22Rv1 (cell line): Measurements from ENCODE around the gene VWF.

Experiments
- H3K27ac ChIP-seq: fragments of 450-650 bp; 2 replicates; pipeline ENCODE4 v1.5.1; 2017
- ZFX ChIP-seq: fragments of 450-650 bp; IDR thresholded peaks from 2 replicates; pipeline ENCODE4 v1.6.1; 2017; ENCODE audit warnings: antibody characterized with exemption, borderline replicate concordance
- TF ChIP-seq, protein P1 (sequence below): fragments of 450-650 bp; IDR thresholded peaks from 2 replicates; pipeline ENCODE4 v1.5.1; 2017; ENCODE audit warnings: mild to moderate bottlenecking

VWF gene

DNA sequence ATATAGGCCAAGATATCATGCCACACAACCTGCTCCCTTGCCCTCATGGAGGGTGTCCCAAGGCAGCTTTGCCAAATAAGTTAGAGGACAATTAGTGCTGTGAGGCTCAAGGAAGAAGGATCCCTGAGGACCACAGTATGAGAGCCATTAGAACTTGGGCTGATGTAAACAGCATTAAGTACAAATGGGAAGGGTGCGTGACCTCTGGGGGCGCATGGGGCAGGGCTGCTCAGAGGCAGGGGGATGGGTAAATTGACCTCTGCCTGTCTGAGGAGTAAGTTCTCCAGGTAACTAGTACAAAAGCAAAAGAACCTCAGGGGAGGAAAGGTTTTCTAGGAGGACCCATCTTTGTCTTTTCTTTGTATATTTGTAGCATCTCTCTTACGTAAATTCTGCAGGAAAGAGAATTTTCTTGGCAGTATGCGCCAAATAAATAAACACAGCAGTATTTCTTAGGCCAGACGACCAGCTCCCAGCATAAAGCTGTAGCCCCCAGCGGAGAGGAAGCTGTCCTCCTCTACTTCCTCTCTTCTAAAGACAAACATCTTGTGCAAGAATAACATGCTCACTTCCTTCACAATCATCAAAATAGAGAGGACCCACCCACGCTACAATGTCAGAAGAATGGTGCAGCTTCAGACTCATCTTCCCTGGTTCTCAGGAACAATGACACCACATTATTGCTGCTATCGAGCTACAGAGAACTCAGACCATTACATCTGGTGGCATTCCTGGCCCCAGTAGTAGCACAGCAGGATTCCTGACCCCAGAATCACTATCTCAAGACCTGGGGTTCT, 16.4 kb upstream of the VWF start:
- TF ChIP-seq, protein P1, sequence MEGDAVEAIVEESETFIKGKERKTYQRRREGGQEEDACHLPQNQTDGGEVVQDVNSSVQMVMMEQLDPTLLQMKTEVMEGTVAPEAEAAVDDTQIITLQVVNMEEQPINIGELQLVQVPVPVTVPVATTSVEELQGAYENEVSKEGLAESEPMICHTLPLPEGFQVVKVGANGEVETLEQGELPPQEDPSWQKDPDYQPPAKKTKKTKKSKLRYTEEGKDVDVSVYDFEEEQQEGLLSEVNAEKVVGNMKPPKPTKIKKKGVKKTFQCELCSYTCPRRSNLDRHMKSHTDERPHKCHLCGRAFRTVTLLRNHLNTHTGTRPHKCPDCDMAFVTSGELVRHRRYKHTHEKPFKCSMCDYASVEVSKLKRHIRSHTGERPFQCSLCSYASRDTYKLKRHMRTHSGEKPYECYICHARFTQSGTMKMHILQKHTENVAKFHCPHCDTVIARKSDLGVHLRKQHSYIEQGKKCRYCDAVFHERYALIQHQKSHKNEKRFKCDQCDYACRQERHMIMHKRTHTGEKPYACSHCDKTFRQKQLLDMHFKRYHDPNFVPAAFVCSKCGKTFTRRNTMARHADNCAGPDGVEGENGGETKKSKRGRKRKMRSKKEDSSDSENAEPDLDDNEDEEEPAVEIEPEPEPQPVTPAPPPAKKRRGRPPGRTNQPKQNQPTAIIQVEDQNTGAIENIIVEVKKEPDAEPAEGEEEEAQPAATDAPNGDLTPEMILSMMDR, result no peak
- no peak for TF ChIP-seq ZFX
- H3K27ac ChIP-seq, result no peak overlapping the region

DNA sequence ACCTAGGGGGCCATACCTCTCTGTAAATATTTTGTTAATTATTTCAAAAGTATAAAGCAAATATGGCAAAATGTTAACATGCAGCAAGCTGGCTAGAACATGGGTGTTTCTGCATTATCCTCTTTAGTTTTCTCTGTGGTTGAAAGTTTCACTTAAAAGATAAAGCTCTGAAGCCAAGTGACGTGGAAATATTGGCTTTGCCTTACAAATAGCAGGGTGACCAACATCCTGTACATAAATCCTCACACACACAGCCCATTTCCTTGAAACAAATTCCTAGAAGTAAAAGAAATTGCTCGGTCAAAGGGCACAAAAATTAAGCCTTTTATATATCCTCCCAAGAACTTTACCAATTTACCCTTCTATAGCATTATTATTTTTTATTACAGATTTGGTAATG, 10.6 kb upstream of the VWF start:
- no peak overlapping the region for H3K27ac ChIP-seq
- no peak for TF ChIP-seq ZFX
- TF ChIP-seq, protein P1, result no peak

DNA sequence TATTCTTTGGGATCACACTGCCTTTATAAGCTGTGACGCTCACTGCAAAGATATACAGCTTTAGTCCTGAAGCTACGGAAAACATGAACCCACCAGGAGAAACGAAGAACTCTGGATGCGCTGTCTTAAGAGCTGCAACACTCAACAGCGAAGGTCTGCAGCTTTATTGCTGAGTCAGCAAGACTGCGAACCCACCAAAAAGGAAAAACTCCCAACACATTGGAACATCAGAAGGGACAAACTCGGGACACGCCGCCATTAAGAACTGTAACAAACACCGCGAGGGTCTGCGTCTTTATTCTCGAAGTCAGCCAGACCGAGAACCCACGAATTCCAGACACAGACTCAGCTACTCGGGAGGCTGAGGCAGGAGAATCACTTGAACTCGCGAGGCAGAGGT, 9.2 kb upstream of the VWF start:
- H3K27ac ChIP-seq, result no peak overlapping the region
- TF ChIP-seq, protein P1, result no peak
- no peak for TF ChIP-seq ZFX

DNA sequence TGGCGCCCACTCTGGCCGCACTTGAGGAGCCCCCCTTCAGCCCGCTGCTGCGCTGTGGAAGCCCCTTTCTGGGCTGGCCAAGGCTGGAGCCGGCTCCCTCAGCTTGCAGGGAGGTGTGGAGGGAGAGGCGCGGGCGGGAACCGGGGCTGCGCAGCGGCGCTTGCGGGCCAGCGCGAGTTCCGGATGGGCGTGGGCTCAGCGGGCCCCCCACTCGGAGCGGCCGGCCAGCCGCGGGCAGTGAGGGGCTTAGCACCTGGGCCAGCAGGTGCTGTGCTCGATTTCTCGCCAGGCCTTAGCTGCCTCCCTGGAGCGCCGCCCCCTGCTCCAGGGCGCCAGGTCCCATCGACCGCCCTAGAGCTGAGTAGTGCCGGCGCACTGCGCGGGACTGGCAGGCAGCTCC, 8.0 kb upstream of the VWF start:
- TF ChIP-seq, protein P1, result no peak
- no peak for TF ChIP-seq ZFX
- no peak overlapping the region for H3K27ac ChIP-seq

- no peak overlapping the region for H3K27ac ChIP-seq
- TF ChIP-seq, protein P1, result no peak
- no peak for TF ChIP-seq ZFX
These were observed 789 bp upstream of the VWF start for GRCh38 chr12:6125310-6125608.

DNA sequence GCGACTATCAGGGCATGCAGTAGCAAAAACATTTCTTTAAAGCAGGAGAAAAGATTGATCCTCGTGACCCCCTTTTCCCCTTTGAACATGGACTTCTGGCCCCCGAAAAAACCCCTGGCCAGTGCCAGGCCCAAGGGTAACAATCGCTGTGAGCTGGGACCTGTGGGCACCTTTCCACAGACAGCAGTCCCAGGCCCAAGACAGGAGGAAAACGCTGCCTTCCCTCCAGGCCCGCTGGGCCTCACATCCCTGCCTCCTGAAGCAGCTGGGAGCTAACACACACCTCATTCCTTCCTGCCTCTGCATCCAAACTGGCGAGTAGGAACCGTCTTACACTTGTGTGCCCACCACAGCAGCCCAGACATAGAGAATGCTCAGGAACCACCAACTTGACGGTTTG, 1.2 kb downstream of the VWF start:
- H3K27ac ChIP-seq, result no peak overlapping the region
- TF ChIP-seq ZFX, result no peak
- TF ChIP-seq, protein P1, result no peak

DNA sequence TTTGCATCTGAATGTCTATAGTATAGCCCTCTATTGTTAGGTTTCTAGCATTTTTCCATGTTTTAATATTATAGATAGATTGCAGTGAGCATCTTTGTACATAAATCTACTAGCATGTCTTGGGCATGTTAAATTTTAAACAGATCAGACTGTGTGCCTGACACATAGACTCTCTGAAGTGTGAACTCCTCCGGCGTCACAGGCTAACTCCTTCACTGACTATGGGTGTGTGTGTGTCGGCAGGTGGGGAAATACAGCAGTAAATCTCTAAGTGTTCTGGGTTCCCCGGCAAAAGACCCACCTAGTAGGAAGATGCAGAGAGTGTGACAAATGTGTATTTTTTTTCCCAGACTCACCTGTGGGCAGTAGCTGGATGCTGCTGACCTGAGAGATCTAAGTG, 2.3 kb downstream of the VWF start:
- no peak overlapping the region for H3K27ac ChIP-seq
- no peak for TF ChIP-seq ZFX
- TF ChIP-seq, protein P1, result no peak
